Adrenal gland (tissue), 12 donors: Measurements from ENCODE around the gene CCL18. TPM values are rescaled to one million over a fixed set of nuclear protein-coding genes. Genes with fewer than 3 reads are reported as not detected.
A peak's percentile ranks its signal among the peaks of the same experiment; 100 is the strongest.

ENCODE experiments used
- DNase-seq, 7 donors: peaks; one replicate each; pipeline ENCODE4 v3.0.0-alpha.2; 2019 to 2020
- H3K27ac ChIP-seq, 5 donors: fragments of 200-600 bp; sonication (generic) in 4 of 5; 1 replicate in 3 of 5; 2 replicates in 2 of 5; pipeline versions ENCODE4 v1.5.1 to v1.8.0; 2016 to 2020; ENCODE audit warnings: mild to moderate bottlenecking in 1 of 5
- H3K27me3 ChIP-seq: fragments of 200-600 bp; 2 replicates; pipeline ENCODE4 v1.8.0; 2021
- H3K36me3 ChIP-seq, 2 donors: fragments of 200-600 bp; replicated peaks in 1 of 2; 1 replicate in 1 of 2; 2 replicates in 1 of 2; pipeline versions ENCODE4 v1.5.1 to v1.8.0; 2018 to 2022
- H3K4me1 ChIP-seq, 2 donors: fragments of 200-600 bp; replicated peaks in 1 of 2; 1 replicate in 1 of 2; 2 replicates in 1 of 2; pipeline versions ENCODE4 v1.5.1 to v1.8.0; 2018 to 2021
- H3K4me3 ChIP-seq, 4 donors: fragments of 200-600 bp; sonication (generic) in 3 of 4; one replicate each; pipeline ENCODE4 v1.5.1; 2016 to 2018
- H3K9me3 ChIP-seq, 3 donors: fragments of 200-600 bp; sonication (generic) in 1 of 3; replicated peaks in 1 of 3; 1 replicate in 2 of 3; 2 replicates in 1 of 3; pipeline versions ENCODE4 v1.5.1 to v1.8.0; 2016 to 2021
- CTCF ChIP-seq, 6 experiments: fragments of 450-650 bp in 4 of 6; fragments of 200-600 bp in 2 of 6; sonication (generic) in 1 of 6; IDR thresholded peaks; 1 replicate in 5 of 6; 2 replicates in 1 of 6; pipeline versions ENCODE4 v1.5.1 to v1.8.0; 2016 to 2021; ENCODE audit warnings: antibody characterized with exemption in 6 of 6, mild to moderate bottlenecking in 2 of 6, moderate library complexity in 1 of 6
- POLR2A ChIP-seq, 2 donors: fragments of 450-650 bp; IDR thresholded peaks; one replicate each; pipeline ENCODE4 v1.6.1; 2017; ENCODE audit warnings: antibody characterized with exemption in 2 of 2, mild to moderate bottlenecking in 2 of 2, moderate library complexity in 1 of 2
- WGBS, 4 donors: extraction: QIAGEN DNeasy Blood & Tissue Kit in 2 of 4; methylation state at CpG; one replicate each; pipeline versions ENCODE4 v1.1.5 to v1.1.7; 2013 to 2017; 5-methylcytosine and 5-hydroxymethylcytosine counted together
- intact Hi-C, 2 donors: fragments of 100-400 bp; cut with DNase I; formaldehyde crosslinking; loops; one replicate each; pipeline versions ENCODE4 v1.14.1 to v1.15.0; 2022 to 2023
- polyA plus RNA-seq, 3 donors: library from polyadenylated mRNA; stranded (reverse); fragments of 200-250 nt in 2 of 3; fragments of 350-450 nt in 1 of 3; fragmentation: Illumina TruSeq in 1 of 3; extraction: RNeasy Lipid Tissue Mini Kit (QIAGEN cat#74804) in 1 of 3; gene quantifications; one replicate each; pipeline ENCODE4 v1.2.3, GENCODE V29; 2013 to 2014
- total RNA-seq, 9 donors: library from RNA; depleted of rRNA in 4 of 9; stranded (reverse); fragments of >200 nt in 4 of 9; fragments of 120-200 nt in 1 of 9; fragmentation: NEBNext Ultra II Directional in 1 of 9; extraction: Animal tissue kit (Norgen Biotek cat#: 25700) in 1 of 9; gene quantifications; one replicate each; pipeline versions ENCODE4 v1.1.0 to v1.2.4, GENCODE V29; 2013 to 2023
- donor health status: healthy with polysubstance abuse.
- donor health status: Bipolar disorder and iron deficiency.
- donor health status: DM: yes; HTN: yes; CAD: no.
- donor health status: DM: no; HTN: no; CAD: no.
- donor health status: DM: no; HTN: no; CAD: no.
- donor health status: DM: yes; HTN: yes; CAD: no.

CCL18 gene
- total and polyA plus RNA-seq, 12 donors = 0.32 to 5.2 (median 1.6) TPM; not detected in 5

- no peak for DNase-seq
- Histone ChIP-seq H3K27ac (no peak overlapping the region), H3K36me3 (no peaks in the 10 kb centered on the region), H3K9me3 (no peaks in the 10 kb centered on the region), H3K4me1 (no peaks in the 10 kb centered on the region), H3K4me3 (no peak overlapping the region), H3K27me3 (no peaks in the 10 kb centered on the region)
- intact Hi-C loops = no loop called here
- TF ChIP-seq CTCF (IDR thresholded peaks at IDR 0.05) (no peak), POLR2A (IDR thresholded peaks at IDR 0.05) (no peak)
These were observed 5.1 kb downstream of the CCL18 start for GRCh38 chr17:36069136-36069535.

- H3K4me1 ChIP-seq = no peaks in the 10 kb centered on the region
- H3K27ac ChIP-seq = no peak overlapping the region
- 40 to 75% (median 58%) methylated on average over 2 to 3 of the region's 3 CpGs for WGBS, 4 donors
- TF ChIP-seq POLR2A (IDR thresholded peaks at IDR 0.05) = no peak
- no peak for TF ChIP-seq CTCF (IDR thresholded peaks at IDR 0.05)
- H3K4me3 ChIP-seq = no peak overlapping the region
- intact Hi-C loops = loop anchor here in 1 of 2 donors (10.0 kb wide), 2 partner anchors 54 to 96 kb away; no protein-coding TSS in a partner anchor
- no peak for DNase-seq
- H3K27me3 ChIP-seq = no peaks in the 10 kb centered on the region
- H3K9me3 ChIP-seq = no peaks in the 10 kb centered on the region
- H3K36me3 ChIP-seq = no peaks in the 10 kb centered on the region
These were observed 6.4 kb downstream of the CCL18 start for GRCh38 chr17:36070427-36070826.

- no peak for TF ChIP-seq CTCF (IDR thresholded peaks at IDR 0.05)
- no peak for TF ChIP-seq POLR2A (IDR thresholded peaks at IDR 0.05)
- Histone ChIP-seq H3K4me1 (no peaks in the 10 kb centered on the region), H3K27ac (no peak overlapping the region), H3K9me3 (no peaks in the 10 kb centered on the region), H3K27me3 (no peaks in the 10 kb centered on the region), H3K4me3 (no peak overlapping the region), H3K36me3 (no peaks in the 10 kb centered on the region)
- no peak for DNase-seq
- intact Hi-C loops = loop anchor here in 1 of 2 donors (10.0 kb wide), 2 partner anchors 53 to 97 kb away; no protein-coding TSS in a partner anchor
- 64 to 68% (median 66%) methylated on average over 2 of the region's 2 CpGs for WGBS, 4 donors
These were observed 7.7 kb downstream of the CCL18 start for GRCh38 chr17:36071751-36072150.

- peak; percentile 39 to 72 (median 48) for DNase-seq
- intact Hi-C loops = loop anchor here in 1 of 2 donors (10.0 kb wide), 2 partner anchors 52 to 98 kb away; no protein-coding TSS in a partner anchor
These were observed 8.5 kb downstream of the CCL18 start for GRCh38 chr17:36072431-36073121.

More at GRCh38 chr17:36072431-36073121, 8.5 kb downstream of the CCL18 start:
- H3K4me1 ChIP-seq = no peaks in the 10 kb centered on the region
- WGBS, 4 donors = 28 to 34% (median 30%) methylated on average over 10 to 12 of the region's 12 CpGs
- H3K4me3 ChIP-seq = no peak overlapping the region
- no peaks in the 10 kb centered on the region for H3K27me3 ChIP-seq
- no peaks in the 10 kb centered on the region for H3K36me3 ChIP-seq
- H3K9me3 ChIP-seq = no peaks in the 10 kb centered on the region
- TF ChIP-seq CTCF (IDR thresholded peaks at IDR 0.05) (peak; percentile 42 to 73 (median 60)), POLR2A (IDR thresholded peaks at IDR 0.05) (no peak)
- no peak overlapping the region for H3K27ac ChIP-seq
